ENCODE measurements around the gene MTA1. TPM values are rescaled to one million over a fixed set of nuclear protein-coding genes. Genes with fewer than 3 reads are reported as not detected.

Gene MTA1
- total RNA-seq, 2 donors from 2014 or later = 121 to 137 TPM

GRCh38 chr14:105471297-105471821 is 51.7 kb downstream of the MTA1 start:
- no peak overlapping the region for H3K27ac Mint-ChIP-seq
- H3K36me3 Mint-ChIP-seq = no peaks in the 10 kb centered on the region
- H3K9me3 Mint-ChIP-seq = no peaks in the 10 kb centered on the region
- DNase-seq (ENCODE audit: low spot score in 2 of 2) = no peak
- ATAC-seq = no peak

- ATAC-seq = no peak
- DNase-seq (ENCODE audit: low spot score in 2 of 2) = no peak
- Mint-ChIP-seq H3K27ac (no peak overlapping the region), H3K36me3 (no peaks in the 10 kb centered on the region), H3K9me3 (no peaks in the 10 kb centered on the region)
These were observed 52.3 kb downstream of the MTA1 start for GRCh38 chr14:105471823-105472485.

GRCh38 chr14:105472486-105472991 is 52.9 kb downstream of the MTA1 start:
- ATAC-seq = no peak
- H3K27ac Mint-ChIP-seq = no peak overlapping the region

GRCh38 chr14:105473033-105473676 is 53.5 kb downstream of the MTA1 start:
- H3K9me3 Mint-ChIP-seq = no peaks in the 10 kb centered on the region
- no peak overlapping the region for H3K27ac Mint-ChIP-seq
- DNase-seq (ENCODE audit: low spot score in 2 of 2) = no peak

More at GRCh38 chr14:105472486-105472991, 52.9 kb downstream of the MTA1 start:
- Mint-ChIP-seq H3K36me3 (peaks cover 0 to 5% of the 10 kb centered on the region in 2 donors), H3K9me3 (no peaks in the 10 kb centered on the region)
- no peak for DNase-seq (ENCODE audit: low spot score in 2 of 2)

GRCh38 chr14:105473677-105474482 is 54.3 kb downstream of the MTA1 start:
- DNase-seq (ENCODE audit: low spot score in 2 of 2) (no peak), ATAC-seq (peak; percentile 55 to 69)
- H3K27ac Mint-ChIP-seq = no peak overlapping the region

More at GRCh38 chr14:105473033-105473676, 53.5 kb downstream of the MTA1 start:
- no peak for ATAC-seq
- H3K36me3 Mint-ChIP-seq = peaks cover 0 to 5% of the 10 kb centered on the region in 2 donors

GRCh38 chr14:105474483-105475268 is 55.0 kb downstream of the MTA1 start, which contains the start of gene CRIP2:
Gene CRIP2, plus strand, starts transcription at chr14:105474821. Its CDS starts 42 bp downstream, at chr14:105474863.
- no peak within 1 kb of the TSS for H3K27ac Mint-ChIP-seq
- DNase-seq (ENCODE audit: low spot score in 2 of 2) (no peak), ATAC-seq (peak; percentile 46 to 62)
- H3K36me3 Mint-ChIP-seq = peaks cover 0 to 5% of the 10 kb centered on the region in 2 donors
- H3K9me3 Mint-ChIP-seq = no peaks in the 10 kb centered on the region

More at GRCh38 chr14:105473677-105474482, 54.3 kb downstream of the MTA1 start:
- Mint-ChIP-seq H3K36me3 (peaks cover 0 to 5% of the 10 kb centered on the region in 2 donors), H3K9me3 (no peaks in the 10 kb centered on the region)

GRCh38 chr14:105475269-105476096 is 55.9 kb downstream of the MTA1 start:
- peaks cover 0 to 5% of the 10 kb centered on the region in 2 donors for H3K36me3 Mint-ChIP-seq
- no peak for ATAC-seq
- H3K27ac Mint-ChIP-seq = no peak overlapping the region
- DNase-seq (ENCODE audit: low spot score in 2 of 2) = no peak
- H3K9me3 Mint-ChIP-seq = no peaks in the 10 kb centered on the region

GRCh38 chr14:105476097-105476830 is 56.6 kb downstream of the MTA1 start:
- ATAC-seq (no peak), DNase-seq (ENCODE audit: low spot score in 2 of 2) (no peak)
- Mint-ChIP-seq H3K27ac (no peak overlapping the region), H3K36me3 (peaks cover 0 to 5% of the 10 kb centered on the region in 2 donors), H3K9me3 (no peaks in the 10 kb centered on the region)

GRCh38 chr14:105476831-105477659 is 57.4 kb downstream of the MTA1 start:
- ATAC-seq (no peak), DNase-seq (ENCODE audit: low spot score in 2 of 2) (no peak)
- Mint-ChIP-seq H3K27ac (no peak overlapping the region), H3K36me3 (peaks cover 0 to 5% of the 10 kb centered on the region in 2 donors), H3K9me3 (no peaks in the 10 kb centered on the region)

- Mint-ChIP-seq H3K27ac (no peak overlapping the region), H3K36me3 (peaks cover 0 to 5% of the 10 kb centered on the region in 2 donors), H3K9me3 (no peaks in the 10 kb centered on the region)
- ATAC-seq (no peak), DNase-seq (ENCODE audit: low spot score in 2 of 2) (no peak)
These were observed 58.2 kb downstream of the MTA1 start for GRCh38 chr14:105477660-105478397.

GRCh38 chr14:105478398-105479251 is 59.0 kb downstream of the MTA1 start:
- H3K9me3 Mint-ChIP-seq = no peaks in the 10 kb centered on the region
- ATAC-seq (no peak), DNase-seq (ENCODE audit: low spot score in 2 of 2) (no peak)
- no peak overlapping the region for H3K27ac Mint-ChIP-seq
- peaks cover 0 to 5% of the 10 kb centered on the region in 2 donors for H3K36me3 Mint-ChIP-seq

GRCh38 chr14:105479431-105480158 is 60.0 kb downstream of the MTA1 start:
- H3K36me3 Mint-ChIP-seq = peaks cover 0 to 5% of the 10 kb centered on the region in 2 donors
- ATAC-seq (no peak), DNase-seq (ENCODE audit: low spot score in 2 of 2) (no peak)
- no peaks in the 10 kb centered on the region for H3K9me3 Mint-ChIP-seq
- H3K27ac Mint-ChIP-seq = no peak overlapping the region
